HEK293 (cell line): ENCODE results near the gene SLC38A6.
"Not testable (repeated sequence)": the region's sequence is repeated elsewhere in the genome, so short reads cannot be mapped to it uniquely, and the experiment has no call there.

Source experiments
- CTCF ChIA-PET: fragments of 350-600 bp; formaldehyde crosslinking; extraction: SDS; loops from one replicate; lab custom pipeline; 2021; ENCODE audit warnings: antibody characterized with exemption; lab: Yijun Ruan, JAX
- POLR2A ChIA-PET: fragments of 300-600 bp; formaldehyde crosslinking; extraction: SDS; loops from one replicate; lab custom pipeline; 2020; ENCODE audit warnings: antibody characterized with exemption, inconsistent platforms; lab: Yijun Ruan, JAX
- H3K27ac ChIP-seq: fragments of 200-500 bp; sonication (Bioruptor generic); 2 replicates; pipeline ENCODE4 v1.5.1; 2014; ENCODE audit warnings: low read depth, low read length, control low read depth, inconsistent platforms; ENCODE audit errors: extremely low read depth
- H3K36me3 ChIP-seq, 2 experiments: fragments of 200-500 bp in 1 of 2; sonication (Bioruptor generic) in 1 of 2; 1 replicate in 1 of 2; 2 replicates in 1 of 2; pipeline ENCODE4 v1.5.1; 2014 to 2017; ENCODE audit warnings: inconsistent platforms in 2 of 2, low read length in 2 of 2; ENCODE audit not compliant: control insufficient read depth in 2 of 2, insufficient read depth in 1 of 2
- H3K4me1 ChIP-seq: fragments of 200-500 bp; sonication (Bioruptor generic); 2 replicates; pipeline ENCODE4 v1.5.1; 2014; ENCODE audit warnings: mild to moderate bottlenecking, low read length, inconsistent platforms; ENCODE audit not compliant: control insufficient read depth, insufficient read depth
- H3K4me3 ChIP-seq: 2 replicates; pipeline ENCODE4 v1.5.1; 2011; ENCODE audit warnings: low read depth, mild to moderate bottlenecking, control low read depth, low read length, moderate library complexity
- H3K9me3 ChIP-seq: fragments of 200-500 bp; sonication (Bioruptor generic); 2 replicates; pipeline ENCODE4 v1.5.1; 2014; ENCODE audit warnings: low read depth, low read length, inconsistent platforms; ENCODE audit not compliant: control insufficient read depth, insufficient read depth
- GFI1B ChIP-seq: fragments of 450-650 bp; formaldehyde crosslinking; IDR thresholded peaks from 2 replicates; pipeline ENCODE4 v1.5.1; 2016; ENCODE audit warnings: missing biosample characterization, missing genetic modification characterization
- REPIN1 ChIP-seq: fragments of 450-650 bp; formaldehyde crosslinking; IDR thresholded peaks from 2 replicates; pipeline ENCODE4 v1.5.1; 2017; ENCODE audit warnings: missing biosample characterization, missing genetic modification characterization, low read depth
- SCRT2 ChIP-seq: fragments of 450-650 bp; formaldehyde crosslinking; IDR thresholded peaks from 2 replicates; pipeline ENCODE4 v1.5.1; 2016; ENCODE audit warnings: missing biosample characterization, missing genetic modification characterization
- SETDB1 ChIP-seq: IDR thresholded peaks from one replicate; pipeline ENCODE4 v1.6.1; 2017; ENCODE audit warnings: mild to moderate bottlenecking, low read length, moderate library complexity, mixed read lengths; ENCODE audit not compliant: insufficient read length
- TRIM28 ChIP-seq: IDR thresholded peaks from 2 replicates; pipeline ENCODE4 v1.6.1; 2011; ENCODE audit warnings: low read length, control low read depth, borderline replicate concordance
- WT1 ChIP-seq: fragments of 450-650 bp; formaldehyde crosslinking; IDR thresholded peaks from 2 replicates; pipeline ENCODE4 v1.5.1; 2016; ENCODE audit warnings: missing biosample characterization, missing genetic modification characterization
- ZBTB7A ChIP-seq: fragments of 450-650 bp; formaldehyde crosslinking; IDR thresholded peaks from 2 replicates; pipeline ENCODE4 v1.5.1; 2016; ENCODE audit warnings: low read depth, missing biosample characterization, missing genetic modification characterization
- ZEB2 ChIP-seq: fragments of 450-650 bp; formaldehyde crosslinking; IDR thresholded peaks from 2 replicates; pipeline ENCODE4 v1.5.1; 2016; ENCODE audit warnings: missing biosample characterization, missing genetic modification characterization
- ZFHX2 ChIP-seq: fragments of 450-650 bp; formaldehyde crosslinking; conservative IDR thresholded peaks from 2 replicates; pipeline ENCODE4 v1.5.1; 2016; ENCODE audit warnings: missing biosample characterization, missing genetic modification characterization
- ZNF416 ChIP-seq: fragments of 450-650 bp; formaldehyde crosslinking; IDR thresholded peaks from 2 replicates; pipeline ENCODE4 v1.5.1; 2016; ENCODE audit warnings: missing biosample characterization, missing genetic modification characterization
- ZNF529 ChIP-seq: fragments of 450-650 bp; formaldehyde crosslinking; IDR thresholded peaks from 2 replicates; pipeline ENCODE4 v1.5.1; 2017; ENCODE audit warnings: missing genetic modification characterization, missing biosample characterization; ENCODE audit not compliant: insufficient replicate concordance
- ZNF549 ChIP-seq: fragments of 450-650 bp; IDR thresholded peaks from 2 replicates; pipeline ENCODE4 v1.5.1; 2018; ENCODE audit warnings: missing biosample characterization, missing genetic modification characterization, mild to moderate bottlenecking, inconsistent platforms, moderate library complexity
- ZNF664 ChIP-seq: fragments of 450-650 bp; formaldehyde crosslinking; IDR thresholded peaks from 2 replicates; pipeline ENCODE4 v1.5.1; 2016; ENCODE audit warnings: missing biosample characterization, missing genetic modification characterization
- ZNF747 ChIP-seq: fragments of 450-650 bp; formaldehyde crosslinking; IDR thresholded peaks from 2 replicates; pipeline ENCODE4 v1.5.1; 2016; ENCODE audit warnings: missing biosample characterization, missing genetic modification characterization
- ZNF843 ChIP-seq: fragments of 450-650 bp; formaldehyde crosslinking; IDR thresholded peaks from 2 replicates; pipeline ENCODE4 v1.5.1; 2016; ENCODE audit warnings: missing biosample characterization, missing genetic modification characterization
- ZXDB ChIP-seq: fragments of 450-650 bp; formaldehyde crosslinking; IDR thresholded peaks from 2 replicates; pipeline ENCODE4 v1.5.1; 2016; ENCODE audit warnings: missing biosample characterization, missing genetic modification characterization
- TF ChIP-seq, protein P1 (sequence below): fragments of 450-650 bp; formaldehyde crosslinking; IDR thresholded peaks from 2 replicates; pipeline ENCODE4 v1.5.1; 2016; ENCODE audit warnings: missing biosample characterization, missing genetic modification characterization
- TF ChIP-seq, protein P2 (sequence below): fragments of 450-650 bp; formaldehyde crosslinking; IDR thresholded peaks from 2 replicates; pipeline ENCODE4 v1.5.1; 2016; ENCODE audit warnings: missing biosample characterization, missing genetic modification characterization

Gene SLC38A6

DNA sequence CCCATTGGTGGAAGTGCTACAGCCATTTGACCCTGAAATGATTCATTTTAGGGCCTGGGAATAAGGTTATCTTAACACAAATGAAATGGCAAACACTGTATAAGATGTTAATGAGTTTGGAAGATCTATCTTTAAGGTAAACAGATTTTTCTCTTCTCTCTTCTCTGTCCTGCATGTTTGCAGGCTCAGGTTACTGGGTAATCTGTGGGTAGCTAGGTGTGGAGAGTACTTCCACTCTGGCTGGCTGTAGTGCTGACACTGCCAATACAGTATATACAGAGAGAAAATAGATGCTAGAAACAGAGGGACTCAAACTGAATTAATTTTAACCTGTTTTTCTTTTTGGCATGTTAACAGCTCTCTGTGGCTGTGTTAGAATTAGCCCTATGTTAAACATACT is 84.6 kb downstream of the SLC38A6 start (continued):
- TF ChIP-seq, protein P1, sequence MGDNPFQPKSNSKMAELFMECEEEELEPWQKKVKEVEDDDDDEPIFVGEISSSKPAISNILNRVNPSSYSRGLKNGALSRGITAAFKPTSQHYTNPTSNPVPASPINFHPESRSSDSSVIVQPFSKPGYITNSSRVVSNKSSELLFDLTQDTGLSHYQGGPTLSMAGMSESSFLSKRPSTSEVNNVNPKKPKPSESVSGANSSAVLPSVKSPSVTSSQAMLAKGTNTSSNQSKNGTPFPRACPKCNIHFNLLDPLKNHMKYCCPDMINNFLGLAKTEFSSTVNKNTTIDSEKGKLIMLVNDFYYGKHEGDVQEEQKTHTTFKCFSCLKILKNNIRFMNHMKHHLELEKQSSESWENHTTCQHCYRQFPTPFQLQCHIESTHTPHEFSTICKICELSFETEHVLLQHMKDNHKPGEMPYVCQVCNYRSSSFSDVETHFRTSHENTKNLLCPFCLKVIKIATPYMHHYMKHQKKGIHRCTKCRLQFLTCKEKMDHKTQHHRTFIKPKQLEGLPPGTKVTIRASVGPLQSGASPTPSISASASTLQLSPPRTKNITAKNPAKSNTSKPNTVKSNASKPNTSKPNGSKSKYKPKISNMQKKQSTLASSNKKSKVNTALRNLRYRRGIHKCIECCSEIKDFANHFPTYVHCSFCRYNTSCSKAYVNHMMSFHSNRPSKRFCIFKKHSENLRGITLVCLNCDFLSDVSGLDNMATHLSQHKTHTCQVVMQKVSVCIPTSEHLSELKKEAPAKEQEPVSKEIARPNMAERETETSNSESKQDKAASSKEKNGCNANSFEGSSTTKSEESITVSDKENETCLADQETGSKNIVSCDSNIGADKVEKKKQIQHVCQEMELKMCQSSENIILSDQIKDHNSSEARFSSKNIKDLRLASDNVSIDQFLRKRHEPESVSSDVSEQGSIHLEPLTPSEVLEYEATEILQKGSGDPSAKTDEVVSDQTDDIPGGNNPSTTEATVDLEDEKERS (tag by site-specific recombination): no peak
- no peak for TF ChIP-seq ZBTB7A (tag by site-specific recombination)
- no peak for TF ChIP-seq GFI1B (tag by site-specific recombination)
- TF ChIP-seq, all 188 proteins: peak for 0

DNA sequence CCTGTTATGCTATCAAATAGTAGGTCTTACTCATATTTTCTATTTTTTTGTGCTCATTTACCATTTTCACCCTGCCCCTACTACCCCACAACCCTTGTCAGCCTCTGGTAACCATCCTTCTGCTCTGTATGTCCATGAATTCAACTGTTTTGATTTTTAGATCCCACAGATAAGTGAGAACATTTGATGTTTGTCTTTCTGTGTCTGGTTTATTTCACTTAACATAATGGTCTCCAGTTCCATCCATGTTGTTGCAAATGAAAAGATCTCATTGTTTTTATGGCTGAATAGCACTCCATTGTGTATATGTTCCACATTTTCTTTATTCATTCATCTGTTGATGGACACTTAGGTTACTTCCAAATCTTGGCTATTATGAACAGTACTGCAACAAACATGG is 91.4 kb downstream of the SLC38A6 start:
- H3K4me1 ChIP-seq, H3K9me3 ChIP-seq, CTCF ChIA-PET, H3K27ac ChIP-seq, H3K4me3 ChIP-seq, H3K36me3 ChIP-seq, POLR2A ChIA-PET: not testable (repeated sequence)

DNA sequence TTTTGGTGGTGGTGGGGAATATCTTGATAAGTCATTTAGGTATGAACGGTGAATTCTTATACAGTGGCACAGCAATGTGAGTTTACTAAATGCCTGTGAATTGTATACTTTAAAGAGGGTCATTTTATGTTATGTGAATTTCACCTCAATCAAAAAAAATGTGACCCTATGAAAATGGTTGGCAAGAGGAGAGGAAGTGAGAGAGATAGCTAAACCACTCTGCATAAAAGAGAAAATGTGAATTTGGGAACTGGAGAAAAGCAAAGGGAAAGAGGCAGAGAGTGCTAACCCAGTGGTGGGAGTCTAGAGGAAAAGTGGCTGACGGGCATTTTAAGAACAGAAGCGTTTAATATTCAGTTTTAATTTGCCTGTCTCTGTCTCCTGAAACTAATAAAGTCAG is 93.8 kb downstream of the SLC38A6 start:
- CTCF ChIA-PET: interaction anchor here (0.7 kb wide), 1 partner anchor 36 kb away, joined by 3 read pairs; no protein-coding TSS in a partner anchor
- Histone ChIP-seq H3K9me3 (no peaks in the 10 kb centered on the region), H3K4me1 (no peaks in the 10 kb centered on the region), H3K36me3 (no peaks in the 10 kb centered on the region), H3K27ac (no peak overlapping the region), H3K4me3 (no peak overlapping the region)
- POLR2A ChIA-PET: no interaction called here
- TF ChIP-seq SETDB1 (no peak), ZNF549 (no peak), ZEB2 (tag by site-specific recombination) (no peak)

DNA sequence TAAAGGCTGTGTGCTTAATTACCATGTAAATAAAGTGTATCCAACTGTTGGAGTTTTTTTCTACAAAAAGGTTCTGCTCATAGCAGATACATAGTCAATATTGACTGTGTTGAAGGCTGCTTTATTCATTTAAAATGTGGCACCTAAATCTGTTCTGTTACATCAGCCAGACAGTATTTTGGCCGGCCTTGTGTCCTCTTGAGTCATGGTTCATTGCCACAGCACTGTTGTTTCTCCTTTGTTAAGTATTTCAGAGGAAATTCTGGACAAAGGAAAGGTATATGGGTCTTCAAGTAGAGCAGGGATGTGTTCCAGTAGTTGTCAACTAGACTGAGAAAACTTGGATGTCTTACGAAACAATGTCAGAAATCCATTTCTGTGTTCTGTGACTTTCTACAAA is 95.5 kb downstream of the SLC38A6 start:
- no peak overlapping the region for H3K4me3 ChIP-seq
- no peak overlapping the region for H3K27ac ChIP-seq
- no peaks in the 10 kb centered on the region for H3K4me1 ChIP-seq
- ChIA-PET POLR2A (no interaction called here), CTCF (no interaction called here)
- TF ChIP-seq WT1 (tag by site-specific recombination) (no peak), TRIM28 (no peak), ZFHX2 (tag by site-specific recombination) (no peak), REPIN1 (tag by site-specific recombination) (no peak), ZNF416 (tag by site-specific recombination) (no peak), SCRT2 (tag by site-specific recombination) (no peak), ZNF664 (no peak), ZNF529 (tag by site-specific recombination) (no peak), ZNF747 (tag by site-specific recombination) (no peak), ZNF843 (tag by site-specific recombination) (no peak), ZXDB (tag by site-specific recombination) (no peak)
- TF ChIP-seq, protein P2, sequence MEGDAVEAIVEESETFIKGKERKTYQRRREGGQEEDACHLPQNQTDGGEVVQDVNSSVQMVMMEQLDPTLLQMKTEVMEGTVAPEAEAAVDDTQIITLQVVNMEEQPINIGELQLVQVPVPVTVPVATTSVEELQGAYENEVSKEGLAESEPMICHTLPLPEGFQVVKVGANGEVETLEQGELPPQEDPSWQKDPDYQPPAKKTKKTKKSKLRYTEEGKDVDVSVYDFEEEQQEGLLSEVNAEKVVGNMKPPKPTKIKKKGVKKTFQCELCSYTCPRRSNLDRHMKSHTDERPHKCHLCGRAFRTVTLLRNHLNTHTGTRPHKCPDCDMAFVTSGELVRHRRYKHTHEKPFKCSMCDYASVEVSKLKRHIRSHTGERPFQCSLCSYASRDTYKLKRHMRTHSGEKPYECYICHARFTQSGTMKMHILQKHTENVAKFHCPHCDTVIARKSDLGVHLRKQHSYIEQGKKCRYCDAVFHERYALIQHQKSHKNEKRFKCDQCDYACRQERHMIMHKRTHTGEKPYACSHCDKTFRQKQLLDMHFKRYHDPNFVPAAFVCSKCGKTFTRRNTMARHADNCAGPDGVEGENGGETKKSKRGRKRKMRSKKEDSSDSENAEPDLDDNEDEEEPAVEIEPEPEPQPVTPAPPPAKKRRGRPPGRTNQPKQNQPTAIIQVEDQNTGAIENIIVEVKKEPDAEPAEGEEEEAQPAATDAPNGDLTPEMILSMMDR (tag by site-specific recombination): no peak
- H3K36me3 ChIP-seq: no peaks in the 10 kb centered on the region
- H3K9me3 ChIP-seq: no peaks in the 10 kb centered on the region
